Ishikawa (cell line): ENCODE results near the gene VAV1.

ENCODE experiments used
- CEBPB ChIP-seq: IDR thresholded peaks from 2 replicates; pipeline ENCODE4 v1.6.1; 2012
- CREB1 ChIP-seq: IDR thresholded peaks from 2 replicates; pipeline ENCODE4 v1.6.1; 2012; ENCODE audit warnings: low read depth
- EGR1 ChIP-seq: IDR thresholded peaks from 2 replicates; pipeline ENCODE4 v1.6.1; 2012
- EP300 ChIP-seq: IDR thresholded peaks from 2 replicates; pipeline ENCODE4 v1.6.1; 2012; ENCODE audit warnings: borderline replicate concordance
- MAX ChIP-seq: IDR thresholded peaks from 2 replicates; pipeline ENCODE4 v1.6.1; 2012
- NFIC ChIP-seq: IDR thresholded peaks from 2 replicates; pipeline ENCODE4 v1.6.1; 2012
- RAD21 ChIP-seq: IDR thresholded peaks from 2 replicates; pipeline ENCODE4 v1.6.1; 2012; ENCODE audit warnings: low read depth
- REST ChIP-seq: IDR thresholded peaks from 2 replicates; pipeline ENCODE4 v1.6.1; 2012; ENCODE audit warnings: low read depth, mild to moderate bottlenecking
- TAF1 ChIP-seq: IDR thresholded peaks from 2 replicates; pipeline ENCODE4 v1.6.1; 2012; ENCODE audit warnings: low read depth, mild to moderate bottlenecking
- TEAD4 ChIP-seq: IDR thresholded peaks from 2 replicates; pipeline ENCODE4 v1.6.1; 2012
- YY1 ChIP-seq: IDR thresholded peaks from 2 replicates; pipeline ENCODE4 v1.6.1; 2012; ENCODE audit warnings: low read depth

DNA sequence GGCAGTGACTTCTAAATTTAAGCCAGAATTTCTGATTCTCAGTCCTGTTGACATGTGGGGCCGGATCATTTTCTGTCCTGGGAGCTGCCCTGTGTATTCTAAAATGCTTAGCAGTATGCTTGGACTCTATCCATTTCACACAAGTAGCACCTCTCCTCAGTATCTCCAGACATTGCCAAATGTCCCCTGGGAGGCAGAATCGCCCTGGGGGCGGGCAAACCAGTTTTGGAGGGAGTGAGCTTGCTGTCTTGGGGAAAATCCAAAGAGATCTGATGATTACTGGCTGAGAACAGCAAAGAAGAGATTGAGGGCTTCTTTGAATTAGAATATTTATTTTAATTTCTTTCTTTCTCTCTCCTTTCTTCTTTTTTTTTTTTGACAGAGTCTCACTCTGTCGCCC is 16.4 kb downstream of the VAV1 start:
- TF ChIP-seq REST, result no peak
- TF ChIP-seq EP300, result no peak
- no peak for TF ChIP-seq MAX
- no peak for TF ChIP-seq CEBPB
- TF ChIP-seq YY1, result no peak
- no peak for TF ChIP-seq TEAD4
- TF ChIP-seq TAF1, result no peak
- TF ChIP-seq RAD21, result no peak
- no peak for TF ChIP-seq EGR1
- no peak for TF ChIP-seq CREB1
- TF ChIP-seq NFIC, result no peak
